CD14-positive monocyte (primary cell): ENCODE results near the gene BATF. TPM values are rescaled to one million over a fixed set of nuclear protein-coding genes. Genes with fewer than 3 reads are reported as not detected.
A peak's percentile ranks its signal among the peaks of the same experiment; 100 is the strongest.

Source experiments
- DNase-seq, 3 donors: peaks; one replicate each; pipeline ENCODE4 v3.0.0-alpha.2; 2011 to 2022
- H2AFZ ChIP-seq: 2 replicates; pipeline ENCODE4 v1.6.0; 2012; ENCODE audit warnings: mild to moderate bottlenecking, low read depth, low read length, inconsistent platforms; ENCODE audit not compliant: insufficient read depth, poor library complexity, severe bottlenecking
- H3K27ac ChIP-seq, 2 donors: 1 replicate in 1 of 2; 2 replicates in 1 of 2; pipeline ENCODE4 v1.5.1; 2012 to 2013; ENCODE audit warnings: low read length in 2 of 2, control low read depth in 1 of 2, inconsistent platforms in 1 of 2, low read depth in 1 of 2, mild to moderate bottlenecking in 1 of 2
- H3K27me3 ChIP-seq, 2 donors: one replicate each; pipeline versions ENCODE4 v1.6.0 to v1.6.1; 2011 to 2013; ENCODE audit warnings: low read length in 2 of 2; ENCODE audit not compliant: control insufficient read depth in 2 of 2, insufficient read depth in 2 of 2
- H3K36me3 ChIP-seq, 2 donors: replicated peaks in 1 of 2; 1 replicate in 1 of 2; 2 replicates in 1 of 2; pipeline versions ENCODE4 v1.5.1 to v1.6.1; 2012 to 2013; ENCODE audit warnings: low read length in 2 of 2, control low read depth in 1 of 2, inconsistent platforms in 1 of 2, mild to moderate bottlenecking in 1 of 2; ENCODE audit not compliant: insufficient read depth in 2 of 2, control insufficient read depth in 1 of 2
- H3K4me1 ChIP-seq, 2 donors: 1 replicate in 1 of 2; 2 replicates in 1 of 2; pipeline versions ENCODE4 v1.5.1 to v1.6.1; 2012 to 2013; ENCODE audit warnings: low read length in 2 of 2, control low read depth in 1 of 2, inconsistent platforms in 1 of 2, mild to moderate bottlenecking in 1 of 2, moderate library complexity in 1 of 2; ENCODE audit not compliant: insufficient read depth in 2 of 2, control insufficient read depth in 1 of 2
- H3K4me2 ChIP-seq: replicated peaks from 2 replicates; pipeline ENCODE3; 2012; ENCODE audit warnings: low read length, moderate library complexity, mild to moderate bottlenecking; ENCODE audit not compliant: poor library complexity, severe bottlenecking; ENCODE audit errors: extremely low read depth
- H3K4me3 ChIP-seq, 3 experiments: fragments of 200-600 bp in 1 of 3; sonication (generic) in 1 of 3; replicated peaks in 1 of 3; 1 replicate in 2 of 3; 2 replicates in 1 of 3; pipeline ENCODE4 v1.5.1; 2011 to 2013; ENCODE audit warnings: low read length in 3 of 3, mild to moderate bottlenecking in 3 of 3, control low read depth in 2 of 3, low read depth in 2 of 3, inconsistent platforms in 1 of 3, moderate library complexity in 1 of 3
- H3K79me2 ChIP-seq: 2 replicates; pipeline ENCODE4 v1.6.0; 2012; ENCODE audit warnings: mild to moderate bottlenecking, control low read depth, inconsistent platforms, low read length, moderate library complexity; ENCODE audit not compliant: insufficient read depth
- H3K9ac ChIP-seq: 2 replicates; pipeline ENCODE4 v1.6.0; 2017; ENCODE audit warnings: low read length, mild to moderate bottlenecking; ENCODE audit not compliant: insufficient read depth, poor library complexity, severe bottlenecking
- H3K9me3 ChIP-seq, 2 donors: replicated peaks in 1 of 2; 1 replicate in 1 of 2; 2 replicates in 1 of 2; pipeline versions ENCODE4 v1.5.1 to v1.6.1; 2012 to 2013; ENCODE audit warnings: low read length in 2 of 2, control low read depth in 1 of 2; ENCODE audit not compliant: control insufficient read depth in 1 of 2, insufficient read depth in 1 of 2
- H4K20me1 ChIP-seq: 2 replicates; pipeline ENCODE4 v1.6.0; 2012; ENCODE audit warnings: mild to moderate bottlenecking, low read length, control low read depth, moderate library complexity; ENCODE audit not compliant: insufficient read depth
- H3K27ac Mint-ChIP-seq, 7 donors: one replicate each; pipeline ENCODE4 v1.8.0; 2020; ENCODE audit warnings: mild to moderate bottlenecking in 7 of 7, mixed read lengths in 7 of 7, moderate library complexity in 6 of 7, inconsistent platforms in 2 of 7
- H3K27me3 Mint-ChIP-seq, 3 donors: one replicate each; pipeline ENCODE4 v1.8.0; 2021 to 2022; ENCODE audit warnings: low read depth in 3 of 3, mild to moderate bottlenecking in 3 of 3, mixed read lengths in 3 of 3, moderate library complexity in 3 of 3, inconsistent platforms in 1 of 3
- H3K36me3 Mint-ChIP-seq, 2 donors: one replicate each; pipeline ENCODE4 v1.8.0; 2020; ENCODE audit warnings: mixed read lengths in 2 of 2, inconsistent platforms in 1 of 2, mild to moderate bottlenecking in 1 of 2
- H3K4me1 Mint-ChIP-seq: one replicate; pipeline ENCODE4 v1.8.0; 2020; ENCODE audit warnings: mild to moderate bottlenecking, mixed read lengths
- H3K4me3 Mint-ChIP-seq, 2 donors: one replicate each; pipeline ENCODE4 v1.8.0; 2020; ENCODE audit warnings: mild to moderate bottlenecking in 2 of 2, mixed read lengths in 2 of 2, moderate library complexity in 1 of 2
- H3K9me3 Mint-ChIP-seq, 7 donors: one replicate each; pipeline ENCODE4 v1.8.0; 2020 to 2022; ENCODE audit warnings: mixed read lengths in 7 of 7, mild to moderate bottlenecking in 6 of 7, moderate library complexity in 6 of 7, inconsistent platforms in 2 of 7
- CTCF ChIP-seq: fragments of 200-600 bp; IDR thresholded peaks from one replicate; pipeline ENCODE4 v1.8.0; 2022; ENCODE audit warnings: antibody characterized with exemption, mild to moderate bottlenecking
- WGBS: methylation state at CpG from one replicate; pipeline ENCODE4 v1.1.5; 2013; ENCODE audit warnings: missing lambda C conversion rate; ENCODE audit not compliant: insufficient coverage; 5-methylcytosine and 5-hydroxymethylcytosine counted together
- intact Hi-C, 2 donors: fragments of 100-400 bp; cut with micrococcal nuclease; formaldehyde crosslinking; loops; one replicate each; pipeline versions ENCODE4 v1.15.0 to v1.15.1; 2023
- polyA plus RNA-seq, 3 donors: library from polyadenylated mRNA; depleted of rRNA in 1 of 3; unstranded in 2 of 3; stranded (reverse) in 1 of 3; fragments of 300-500 nt in 2 of 3; fragments of >200 nt in 1 of 3; fragmentation: Illumina TruSeq in 2 of 3; gene quantifications; 1 replicate in 2 of 3; 2 replicates in 1 of 3; pipeline ENCODE4 v1.2.3, GENCODE V29; 2012 to 2021

Gene BATF
- polyA plus RNA-seq, 3 donors, result 12.6 to 25.8 (median 20.9) TPM

- Histone ChIP-seq H3K36me3 (peaks cover 0 to 13% of the 10 kb centered on the region in 2 donors), H3K27ac (no peak overlapping the region), H3K79me2 (peaks cover 9% of the 10 kb centered on the region), H3K4me2 (no peak overlapping the region), H3K4me3 (no peak overlapping the region), H4K20me1 (peaks cover 76% of the 10 kb centered on the region), H3K4me1 (peaks cover 6 to 8% of the 10 kb centered on the region in 2 donors), H2AFZ (no peak overlapping the region), H3K27me3 (no peaks in the 10 kb centered on the region), H3K9ac (no peak overlapping the region), H3K9me3 (peaks cover 0 to 4% of the 10 kb centered on the region in 2 donors)
- H3K4me1 Mint-ChIP-seq, result peaks cover 17% of the 10 kb centered on the region
- peaks cover 3 to 9% (median 5%) of the 10 kb centered on the region in 7 donors for H3K9me3 Mint-ChIP-seq
- peak overlapping the region in 1 of 7 donors; percentile 30 for H3K27ac Mint-ChIP-seq
- intact Hi-C loops, result no loop called here
- no peak overlapping the region for H3K4me3 Mint-ChIP-seq
- DNase-seq, result no peak
- H3K36me3 Mint-ChIP-seq, result peaks cover 47 to 52% of the 10 kb centered on the region in 2 donors
- no peak for TF ChIP-seq CTCF
- H3K27me3 Mint-ChIP-seq, result no peaks in the 10 kb centered on the region
Observed at GRCh38 chr14:75587388-75587787, 65.1 kb downstream of the BATF start.

GRCh38 chr14:75589931-75590330, 67.7 kb downstream of the BATF start:
- H3K27ac ChIP-seq, result no peak overlapping the region
- Mint-ChIP-seq H3K4me3 (no peak overlapping the region), H3K36me3 (peaks cover 48 to 60% of the 10 kb centered on the region in 2 donors), H3K9me3 (peaks cover 3 to 9% (median 5%) of the 10 kb centered on the region in 7 donors), H3K4me1 (peaks cover 26% of the 10 kb centered on the region), H3K27ac (peak overlapping the region in 2 of 7 donors; percentile 1 to 4), H3K27me3 (peaks cover 0 to 2% (median 0%) of the 10 kb centered on the region in 3 donors)
- H3K9me3 ChIP-seq, result peaks cover 0 to 4% of the 10 kb centered on the region in 2 donors
- peaks cover 1% of the 10 kb centered on the region for H3K79me2 ChIP-seq
- peak in 1 of 3 donors; percentile 13 for DNase-seq
- no peak overlapping the region for H3K4me3 ChIP-seq
- no peak for TF ChIP-seq CTCF
- H2AFZ ChIP-seq, result no peak overlapping the region
- H4K20me1 ChIP-seq, result peaks cover 70% of the 10 kb centered on the region
- H3K27me3 ChIP-seq, result no peaks in the 10 kb centered on the region
- H3K4me1 ChIP-seq, result peaks cover 0 to 5% of the 10 kb centered on the region in 2 donors
- peaks cover 0 to 13% of the 10 kb centered on the region in 2 donors for H3K36me3 ChIP-seq
- H3K4me2 ChIP-seq, result no peak overlapping the region
- H3K9ac ChIP-seq, result no peak overlapping the region
- intact Hi-C loops, result no loop called here
- 100% methylated on average over 4 of the region's 6 CpGs for WGBS
